Left lobe of liver (tissue), 2 donors: Measurements from ENCODE around the gene GREM2. TPM values are rescaled to one million over a fixed set of nuclear protein-coding genes. Genes with fewer than 3 reads are reported as not detected.

Experiments
- ATAC-seq: fragments of 200-7000 bp; cut with Tn5 transposase; one replicate; pipeline ENCODE4 v1.9.1; 2020; ENCODE audit warnings: mild to moderate bottlenecking, moderate library complexity
- DNase-seq: peaks from one replicate; pipeline ENCODE4 v3.0.0-alpha.2; 2020; ENCODE audit warnings: low spot score
- total RNA-seq: library from RNA; stranded (reverse); gene quantifications from one replicate; pipeline ENCODE4 v1.2.1, GENCODE V29; 2021
- donor health status: DM: no; HTN: no; CAD: no; lungs with moderate emphysema.
- donor health status: DM: no; HTN: yes; CAD: no.

Gene GREM2
- total RNA-seq, 1 donor from 2014 or later, result 20.1 TPM

DNA sequence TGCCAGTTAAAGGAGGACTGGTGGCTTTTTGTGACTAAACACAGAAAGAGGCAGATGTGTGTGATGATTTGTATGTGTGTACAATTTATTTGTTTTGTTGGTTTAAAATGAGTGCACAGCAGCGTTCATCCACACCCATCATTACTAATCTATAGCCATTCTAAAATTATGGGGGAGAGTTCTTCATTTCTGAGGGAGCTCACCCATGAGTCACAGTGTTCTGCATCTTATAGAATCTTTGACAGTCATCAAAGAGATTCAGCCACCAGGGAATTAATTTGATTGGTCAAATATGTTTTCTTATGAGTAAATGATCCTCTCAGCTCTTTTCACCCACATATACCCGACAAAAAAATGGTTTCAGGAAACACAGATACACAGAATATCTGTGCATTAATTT lies 147.9 kb downstream of the GREM2 start:
- DNase-seq, result no peak
- no peak for ATAC-seq

GRCh38 chr1:240462766-240463395 lies 149.1 kb downstream of the GREM2 start:
- ATAC-seq (no peak), DNase-seq (no peak)

DNA sequence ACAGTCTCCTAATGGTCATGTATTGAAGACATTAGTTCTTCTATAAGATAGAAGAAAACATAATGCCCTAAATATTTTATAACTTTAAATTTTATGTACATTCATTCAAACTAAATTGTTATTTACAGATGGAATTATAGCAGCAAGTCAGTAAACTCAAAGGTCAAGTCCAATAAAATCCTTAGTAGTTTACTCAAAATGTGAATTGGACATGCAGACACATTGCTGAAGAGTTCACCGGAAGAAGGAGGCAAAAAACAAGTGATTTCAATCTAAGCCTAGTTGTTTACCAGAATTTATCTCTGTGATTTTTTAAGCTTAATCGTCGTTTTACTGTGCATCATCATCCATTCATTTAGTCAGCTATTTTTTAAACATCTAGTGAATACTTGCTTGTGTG lies 149.7 kb downstream of the GREM2 start:
- ATAC-seq (no peak), DNase-seq (no peak)

DNA sequence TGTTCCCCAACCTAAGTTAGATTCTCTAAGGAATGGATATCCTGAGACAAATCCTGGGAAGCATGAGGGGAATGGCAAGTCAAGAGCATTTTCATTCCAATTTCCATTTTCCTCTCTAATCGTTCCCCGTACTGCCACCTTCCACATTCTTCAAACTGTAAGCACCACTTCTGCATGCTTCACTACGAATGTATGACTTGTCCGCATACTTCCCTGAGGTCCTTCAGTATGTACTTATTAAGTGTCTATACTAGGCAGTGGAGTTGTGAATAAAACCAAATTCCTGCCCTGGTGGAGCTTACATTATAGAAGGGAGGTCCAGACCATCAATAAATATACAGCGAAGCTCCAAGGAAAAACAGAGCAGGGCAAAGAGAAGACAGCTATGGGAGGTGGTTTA lies 154.8 kb downstream of the GREM2 start:
- no peak for DNase-seq
- no peak for ATAC-seq

DNA sequence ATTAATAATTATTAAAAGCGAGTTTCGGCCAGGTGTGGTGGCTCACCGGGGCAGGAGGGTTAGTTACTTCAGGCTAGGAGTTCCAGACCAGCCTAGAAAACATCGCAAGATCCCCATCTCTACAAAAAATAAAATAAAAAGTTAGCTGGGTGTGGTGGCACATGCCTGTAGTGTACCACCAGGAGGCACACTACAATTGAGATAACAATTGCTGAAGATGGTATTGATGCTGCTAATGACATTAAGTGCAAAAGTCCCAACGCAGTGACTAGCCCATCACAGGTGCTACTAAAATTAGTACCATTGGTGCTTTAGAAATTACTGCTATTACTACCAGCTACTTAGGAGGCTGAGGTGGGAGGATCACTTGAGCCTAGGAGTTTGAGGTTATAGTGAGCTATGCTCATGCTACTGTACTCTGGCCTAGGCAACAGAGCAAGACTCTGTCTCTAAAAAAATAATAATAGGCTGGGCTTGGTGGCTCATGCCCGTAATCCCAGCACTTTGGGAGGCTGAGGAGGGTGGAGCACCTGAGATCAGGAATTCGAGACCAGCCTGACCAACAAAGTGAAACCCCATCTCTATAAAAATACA lies 156.6 kb downstream of the GREM2 start:
- no peak for DNase-seq
- peak; percentile 99 for ATAC-seq

GRCh38 chr1:240445369-240445768 lies 166.6 kb downstream of the GREM2 start:
- no peak for DNase-seq
- no peak for ATAC-seq

- no peak for DNase-seq
- ATAC-seq, result no peak
These were observed 170.3 kb downstream of the GREM2 start for GRCh38 chr1:240441669-240442068.
